K562 (cell line): ENCODE measurements around the gene MEFV. TPM values are rescaled to one million over a fixed set of nuclear protein-coding genes. Genes with fewer than 3 reads are reported as not detected.

Experiments used
- CBX1 ChIP-seq: sonication (generic); IDR thresholded peaks from 2 replicates; pipeline ENCODE4 v1.6.1; 2016; ENCODE audit warnings: antibody characterized with exemption, low read depth, mild to moderate bottlenecking
- CBX5 ChIP-seq: IDR thresholded peaks from 2 replicates; pipeline ENCODE4 v1.6.1; 2014; ENCODE audit warnings: low read depth, borderline replicate concordance
- CCNT2 ChIP-seq: IDR thresholded peaks from 2 replicates; pipeline ENCODE4 v1.6.1; 2011; ENCODE audit warnings: borderline replicate concordance, low read depth, mild to moderate bottlenecking, moderate library complexity, mixed read lengths, low read length; ENCODE audit not compliant: insufficient read length; ENCODE audit errors: extremely low read depth
- ELF4 ChIP-seq: fragments of 450-650 bp; formaldehyde crosslinking; IDR thresholded peaks from 2 replicates; pipeline ENCODE4 v1.4.0; 2022; ENCODE audit warnings: missing genetic modification characterization
- ESRRA ChIP-seq: fragments of 450-650 bp; IDR thresholded peaks from 2 replicates; pipeline ENCODE4 v1.6.1; 2014; ENCODE audit warnings: low read depth, mild to moderate bottlenecking, moderate library complexity, borderline replicate concordance
- FOXK2 ChIP-seq, 2 experiments: fragments of 450-650 bp; IDR thresholded peaks in 1 of 2; conservative IDR thresholded peaks in 1 of 2; 2 replicates each; pipeline ENCODE4 v1.6.1; 2016; ENCODE audit warnings: low read depth in 2 of 2, mild to moderate bottlenecking in 1 of 2
- GABPA ChIP-seq: fragments of 200-800 bp; sonication (Bioruptor generic); conservative IDR thresholded peaks from 2 replicates; pipeline ENCODE4 v1.6.1; 2016; ENCODE audit warnings: low read depth, missing genetic modification characterization, missing compliant biosample characterization
- HDAC1 ChIP-seq, 2 experiments: fragments of 450-650 bp; IDR thresholded peaks; 2 replicates each; pipeline ENCODE4 v1.6.1; 2016 to 2017; ENCODE audit warnings: inconsistent platforms in 1 of 2, mild to moderate bottlenecking in 1 of 2, moderate library complexity in 1 of 2
- HNRNPL ChIP-seq: fragments of 200-400 bp; formaldehyde crosslinking; IDR thresholded peaks from 2 replicates; pipeline ENCODE4 v1.6.1; 2017; ENCODE audit warnings: low read depth, mild to moderate bottlenecking, low read length
- MLX ChIP-seq, 2 experiments: fragments of 450-650 bp in 1 of 2; sonication (generic) in 1 of 2; formaldehyde crosslinking; conservative IDR thresholded peaks; 2 replicates each; pipeline versions ENCODE4 v1.4.0 to v1.8.1; 2020 to 2022; ENCODE audit warnings: mild to moderate bottlenecking in 1 of 2, missing genetic modification reagents in 1 of 2
- NKRF ChIP-seq: fragments of 450-650 bp; IDR thresholded peaks from 2 replicates; pipeline ENCODE4 v1.6.1; 2016; ENCODE audit warnings: borderline replicate concordance
- NR2C1 ChIP-seq, 2 experiments: fragments of 450-650 bp; IDR thresholded peaks; 2 replicates each; pipeline ENCODE4 v1.6.1; 2017; ENCODE audit warnings: mild to moderate bottlenecking in 2 of 2, antibody characterized with exemption in 1 of 2, inconsistent platforms in 1 of 2, missing compliant biosample characterization in 1 of 2, missing genetic modification characterization in 1 of 2
- PHB2 ChIP-seq: fragments of 450-650 bp; IDR thresholded peaks from 2 replicates; pipeline ENCODE4 v1.6.1; 2017; ENCODE audit warnings: low read depth
- RNF2 ChIP-seq: sonication (generic); IDR thresholded peaks from 2 replicates; pipeline ENCODE4 v1.6.1; 2016
- SIX5 ChIP-seq, 2 experiments: IDR thresholded peaks; 2 replicates each; pipeline ENCODE4 v1.6.1; 2011; ENCODE audit warnings: low read length in 2 of 2, borderline replicate concordance in 1 of 2, low read depth in 1 of 2, mild to moderate bottlenecking in 1 of 2, moderate library complexity in 1 of 2; ENCODE audit not compliant: insufficient read depth in 1 of 2
- SMAD1 ChIP-seq: fragments of 150-350 bp; IDR thresholded peaks from 2 replicates; pipeline ENCODE4 v1.6.1; 2014; ENCODE audit warnings: low read length, low read depth; ENCODE audit not compliant: partially characterized antibody
- SMAD3 ChIP-seq: fragments of 450-650 bp; formaldehyde crosslinking; conservative IDR thresholded peaks from 2 replicates; pipeline ENCODE4 v1.4.0; 2020; ENCODE audit warnings: mild to moderate bottlenecking
- SUPT5H ChIP-seq: fragments of 450-650 bp; IDR thresholded peaks from 2 replicates; pipeline ENCODE4 v1.6.1; 2016
- TAF15 ChIP-seq: fragments of 200-400 bp; formaldehyde crosslinking; IDR thresholded peaks from 2 replicates; pipeline ENCODE4 v1.6.1; 2017; ENCODE audit warnings: mild to moderate bottlenecking, low read depth, low read length, moderate library complexity
- ZFP36 ChIP-seq: fragments of 150-350 bp; IDR thresholded peaks from 2 replicates; pipeline ENCODE4 v1.6.1; 2018; ENCODE audit warnings: low read length, low read depth; ENCODE audit not compliant: partially characterized antibody
- ZNF324 ChIP-seq: fragments of 250-450 bp; sonication (Bioruptor Pico); IDR thresholded peaks from 2 replicates; pipeline ENCODE4 v1.4.0; 2020; ENCODE audit warnings: mild to moderate bottlenecking
- ZNF57 ChIP-seq: fragments of 450-650 bp; formaldehyde crosslinking; IDR thresholded peaks from 2 replicates; pipeline ENCODE4 v1.4.0; 2020; ENCODE audit warnings: mild to moderate bottlenecking, moderate library complexity
- ZNF695 ChIP-seq: fragments of 450-650 bp; formaldehyde crosslinking; IDR thresholded peaks from 2 replicates; pipeline ENCODE4 v1.4.0; 2020; ENCODE audit warnings: mild to moderate bottlenecking, moderate library complexity
- polyA plus RNA-seq, 8 experiments: library from polyadenylated mRNA; depleted of rRNA in 4 of 8; stranded (reverse) in 5 of 8; unstranded in 3 of 8; fragments of >200 nt; fragmentation: Nextera tagmentation in 2 of 8; fragmentation: Illumina TruSeq in 1 of 8; extraction: Ambion mirVana in 2 of 8; extraction: Trizol in 1 of 8; gene quantifications; 2 replicates each; pipeline versions ENCODE4 v1.2.1 to v1.2.3, GENCODE V29; 2011 to 2014; ENCODE audit warnings: inconsistent platforms in 1 of 8, missing spikeins in 1 of 8
- total RNA-seq, 7 experiments: library from RNA; depleted of rRNA in 6 of 7; stranded (reverse); fragments of >200 nt in 6 of 7; fragmentation: Illumina TruSeq in 2 of 7; extraction: Trizol in 2 of 7; gene quantifications; 2 replicates each; pipeline versions ENCODE4 v1.2.1 to v1.2.3, GENCODE V29; 2011 to 2021; ENCODE audit warnings: low replicate concordance in 1 of 7
- TF ChIP-seq, protein P1 (sequence below): fragments of 250-450 bp; sonication (Bioruptor Pico); IDR thresholded peaks from 2 replicates; pipeline ENCODE4 v1.8.0; 2022; ENCODE audit warnings: inconsistent platforms

MEFV gene
- total and polyA plus RNA-seq, 9 of the 15 experiments (the other 6 are each of a cell fraction or from before 2014, with no cell fraction given): 0.14 TPM; not detected in 8

DNA sequence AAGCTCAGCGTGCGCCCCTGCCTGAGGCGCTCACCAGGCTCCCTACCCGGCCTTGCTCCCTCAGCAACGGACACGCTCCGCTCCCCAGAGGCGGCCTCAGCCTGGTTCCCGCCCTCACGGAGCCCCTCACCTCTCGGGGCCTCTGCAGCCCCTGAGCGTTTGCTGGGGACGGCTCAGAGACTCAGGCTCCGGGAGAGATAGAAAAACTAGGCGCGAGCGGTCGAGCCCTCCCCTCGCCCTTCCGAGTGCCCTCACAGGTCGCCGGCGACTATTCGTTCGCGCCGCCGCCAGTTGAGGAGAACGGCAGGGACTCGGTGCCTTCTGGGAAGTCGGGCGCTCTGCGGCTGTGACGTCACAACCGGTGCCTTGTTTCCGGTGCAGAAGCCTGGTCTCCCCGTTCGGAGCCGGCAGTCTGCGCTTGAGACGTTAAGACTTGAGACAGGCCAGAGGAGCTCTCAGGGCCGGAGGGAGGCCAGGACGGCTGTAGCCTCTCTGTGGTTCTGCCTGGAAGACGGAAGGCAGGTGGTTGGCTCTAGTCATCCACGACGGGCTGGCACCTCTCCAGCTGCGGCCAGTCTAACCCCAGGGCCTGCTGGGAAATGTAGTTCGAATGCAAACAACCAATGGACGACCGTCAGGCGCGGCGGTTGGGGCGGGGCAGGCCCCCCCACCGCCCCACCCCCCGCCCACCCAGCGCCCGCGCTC lies 21.4 kb downstream of the MEFV start, which contains the start of gene ZNF200 (continued):
- TF ChIP-seq MLX (CRISPR knock-in tag; conservative IDR thresholded peaks at IDR 0.05): 0 out of 4 replicates have a peak, but pooled peaks of 1 of the 2 experiments have one; percentile 86
- peak in 1 of 2 experiments; percentile 95; a peak in 2 of 4 replicates for TF ChIP-seq HDAC1 (IDR thresholded peaks at IDR 0.05)
- 0 out of 2 replicates have a peak, but pooled peaks have one; percentile 28 for TF ChIP-seq SMAD3 (CRISPR knock-in tag)
- 0 out of 2 replicates have a peak, but pooled peaks have one; percentile 12 for TF ChIP-seq ELF4
- peak; percentile 89 for TF ChIP-seq NKRF
- peak; percentile 49; the same call in 1 of the 2 replicates for TF ChIP-seq CBX1
- no peak for TF ChIP-seq ZNF57 (CRISPR knock-in tag)
- TF ChIP-seq FOXK2 (conservative IDR thresholded peaks at IDR 0.05 in 1 of 2, IDR thresholded peaks at IDR 0.05 in 1 of 2; ENCODE audit: low read depth in 2 of 2): peak in 1 of 2 experiments; percentile 59; a peak in 1 of 4 replicates
- TF ChIP-seq SMAD1: no peak
- TF ChIP-seq, protein P1, sequence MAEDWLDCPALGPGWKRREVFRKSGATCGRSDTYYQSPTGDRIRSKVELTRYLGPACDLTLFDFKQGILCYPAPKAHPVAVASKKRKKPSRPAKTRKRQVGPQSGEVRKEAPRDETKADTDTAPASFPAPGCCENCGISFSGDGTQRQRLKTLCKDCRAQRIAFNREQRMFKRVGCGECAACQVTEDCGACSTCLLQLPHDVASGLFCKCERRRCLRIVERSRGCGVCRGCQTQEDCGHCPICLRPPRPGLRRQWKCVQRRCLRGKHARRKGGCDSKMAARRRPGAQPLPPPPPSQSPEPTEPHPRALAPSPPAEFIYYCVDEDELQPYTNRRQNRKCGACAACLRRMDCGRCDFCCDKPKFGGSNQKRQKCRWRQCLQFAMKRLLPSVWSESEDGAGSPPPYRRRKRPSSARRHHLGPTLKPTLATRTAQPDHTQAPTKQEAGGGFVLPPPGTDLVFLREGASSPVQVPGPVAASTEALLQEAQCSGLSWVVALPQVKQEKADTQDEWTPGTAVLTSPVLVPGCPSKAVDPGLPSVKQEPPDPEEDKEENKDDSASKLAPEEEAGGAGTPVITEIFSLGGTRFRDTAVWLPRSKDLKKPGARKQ (CRISPR knock-in tag): no peak
- TF ChIP-seq GABPA: peak; percentile 97
- TF ChIP-seq HNRNPL: no peak
- TF ChIP-seq ZNF695: no peak
- TF ChIP-seq CBX5: peak; percentile 17; the same call in 1 of the 2 replicates
- TF ChIP-seq SIX5 (IDR thresholded peaks at IDR 0.05; ENCODE audit: borderline replicate concordance in 1 of 2, insufficient read depth in 1 of 2, low read depth in 1 of 2, low read length in 2 of 2): peak; percentile 53 to 64; a peak in 3 of 4 replicates
- TF ChIP-seq PHB2: no peak
- peak; percentile 68 for TF ChIP-seq NR2C1 (IDR thresholded peaks at IDR 0.05)
- peak; percentile 83 for TF ChIP-seq NR2C1 (tag; IDR thresholded peaks at IDR 0.05)
- 0 out of 2 replicates have a peak, but pooled peaks have one; percentile 14 for TF ChIP-seq RNF2
- TF ChIP-seq ZFP36: no peak
- no peak for TF ChIP-seq CCNT2
- peak; percentile 83 for TF ChIP-seq SUPT5H
- peak; percentile 69; the same call in 1 of the 2 replicates for TF ChIP-seq ESRRA
- no peak for TF ChIP-seq TAF15
- no peak for TF ChIP-seq ZNF324 (CRISPR knock-in tag)
